ENCODE measurements around the gene FERMT2.

FERMT2 gene

GRCh38 chr14:52950898-52951680 is at the start of gene FERMT2:
TSS of gene FERMT2 (minus strand) at chr14:52951050. CDS start at chr14:52950568, 482 bp downstream.
- peaks cover 5% of the 10 kb centered on the region for H3K4me1 ChIP-seq (ENCODE audit: low read depth, poor library complexity, severe bottlenecking)
- no peak for TF ChIP-seq CTCF (conservative IDR thresholded peaks at IDR 0.05; ENCODE audit: low read depth, low read length)
- H3K4me2 ChIP-seq, result peak within 1 kb of the TSS; percentile 71
- H3K27me3 ChIP-seq (ENCODE audit: insufficient read depth, low read depth), result no peaks in the 10 kb centered on the region
- H3K27ac ChIP-seq, result no peak within 1 kb of the TSS
- H4K20me1 ChIP-seq (ENCODE audit: insufficient read depth), result no peaks in the 10 kb centered on the region
- no peaks in the 10 kb centered on the region for H3K36me3 ChIP-seq (ENCODE audit: insufficient read depth)
- H2AFZ ChIP-seq (ENCODE audit: low read depth), result peak within 1 kb of the TSS; percentile 90
- no peak within 1 kb of the TSS for H3K4me3 ChIP-seq (IDR thresholded peaks at IDR 0.05; ENCODE audit: insufficient read depth, low read depth, low read length)
- no peaks in the 10 kb centered on the region for H3K79me2 ChIP-seq (ENCODE audit: insufficient read depth, low read depth)
- peak within 1 kb of the TSS; percentile 26; the same call in 1 of the 2 replicates for H3K9ac ChIP-seq

- Histone ChIP-seq H3K4me2 (no peak overlapping the region), H3K9ac (no peak overlapping the region), H2AFZ (ENCODE audit: low read depth) (no peak overlapping the region), H4K20me1 (ENCODE audit: insufficient read depth) (no peaks in the 10 kb centered on the region), H3K27ac (no peak overlapping the region), H3K4me1 (ENCODE audit: low read depth, poor library complexity, severe bottlenecking) (no peaks in the 10 kb centered on the region), H3K27me3 (ENCODE audit: insufficient read depth, low read depth) (no peaks in the 10 kb centered on the region), H3K79me2 (ENCODE audit: insufficient read depth, low read depth) (no peaks in the 10 kb centered on the region), H3K4me3 (IDR thresholded peaks at IDR 0.05; ENCODE audit: insufficient read depth, low read depth, low read length) (no peak overlapping the region), H3K36me3 (ENCODE audit: insufficient read depth) (no peaks in the 10 kb centered on the region)
- TF ChIP-seq CTCF (conservative IDR thresholded peaks at IDR 0.05; ENCODE audit: low read depth, low read length), result no peak
Measured at GRCh38 chr14:52998376-52999015, 47.6 kb upstream of the FERMT2 start.

GRCh38 chr14:52996493-52996892 is 45.6 kb upstream of the FERMT2 start:
- H3K4me1 ChIP-seq (ENCODE audit: low read depth, poor library complexity, severe bottlenecking), result no peaks in the 10 kb centered on the region
- H4K20me1 ChIP-seq (ENCODE audit: insufficient read depth), result no peaks in the 10 kb centered on the region
- no peak overlapping the region for H3K4me2 ChIP-seq
- no peak overlapping the region for H2AFZ ChIP-seq (ENCODE audit: low read depth)
- H3K79me2 ChIP-seq (ENCODE audit: insufficient read depth, low read depth), result no peaks in the 10 kb centered on the region
- no peak overlapping the region for H3K27ac ChIP-seq
- H3K27me3 ChIP-seq (ENCODE audit: insufficient read depth, low read depth), result no peaks in the 10 kb centered on the region
- H3K36me3 ChIP-seq (ENCODE audit: insufficient read depth), result no peaks in the 10 kb centered on the region
- no peak overlapping the region for H3K4me3 ChIP-seq (IDR thresholded peaks at IDR 0.05; ENCODE audit: insufficient read depth, low read depth, low read length)
- no peak overlapping the region for H3K9ac ChIP-seq
- TF ChIP-seq CTCF (conservative IDR thresholded peaks at IDR 0.05; ENCODE audit: low read depth, low read length), result no peak

- Histone ChIP-seq H3K27ac (no peak overlapping the region), H3K4me3 (IDR thresholded peaks at IDR 0.05; ENCODE audit: insufficient read depth, low read depth, low read length) (no peak overlapping the region), H3K9ac (no peak overlapping the region), H3K27me3 (ENCODE audit: insufficient read depth, low read depth) (no peaks in the 10 kb centered on the region), H3K4me2 (no peak overlapping the region), H2AFZ (ENCODE audit: low read depth) (no peak overlapping the region), H3K36me3 (ENCODE audit: insufficient read depth) (no peaks in the 10 kb centered on the region), H3K79me2 (ENCODE audit: insufficient read depth, low read depth) (no peaks in the 10 kb centered on the region), H4K20me1 (ENCODE audit: insufficient read depth) (no peaks in the 10 kb centered on the region), H3K4me1 (ENCODE audit: low read depth, poor library complexity, severe bottlenecking) (no peaks in the 10 kb centered on the region)
- no peak for TF ChIP-seq CTCF (conservative IDR thresholded peaks at IDR 0.05; ENCODE audit: low read depth, low read length)
Measured at GRCh38 chr14:52995998-52996397, 45.1 kb upstream of the FERMT2 start.

All from KMS-11 (cell line).